Caco-2 (cell line): ENCODE data around the gene ABL2. TPM values are rescaled to one million over a fixed set of nuclear protein-coding genes. Genes with fewer than 3 reads are reported as not detected.

ENCODE experiments used
- BruUV-seq: library from RNA; stranded (reverse); fragments of 400-500 nt; replicated peaks from 2 replicates; lab custom pipeline; 2021; lab: Mats Ljungman, UMichigan
- CTCF ChIA-PET: fragments of 300-600 bp; sonication (Branson Sonifier 250); formaldehyde crosslinking; loops from one replicate; lab custom pipeline; 2022; ENCODE audit warnings: antibody characterized with exemption; lab: Charles Lee
- POLR2A ChIA-PET: fragments of 300-600 bp; sonication (Branson Sonifier 250); formaldehyde crosslinking; loops from one replicate; lab custom pipeline; 2022; ENCODE audit warnings: antibody characterized with exemption; lab: Charles Lee
- DNase-seq, 2 experiments: peaks; one replicate each; pipeline versions ENCODE4 v3.0.0 to v3.0.0-alpha.2; 2020 to 2022
- H3K27me3 ChIP-seq: replicated peaks from 2 replicates; pipeline ENCODE4 v1.6.0; 2011; ENCODE audit warnings: low read length; ENCODE audit not compliant: control insufficient read depth, insufficient read depth
- H3K36me3 ChIP-seq: 2 replicates; pipeline ENCODE4 v1.5.1; 2011; ENCODE audit warnings: low read length; ENCODE audit not compliant: control insufficient read depth, insufficient read depth
- H3K4me1 ChIP-seq: fragments of 250-450 bp; sonication (Bioruptor Pico); 2 replicates; pipeline ENCODE4 v1.5.1; 2020; ENCODE audit warnings: mild to moderate bottlenecking
- H3K4me3 ChIP-seq: 2 replicates; pipeline ENCODE4 v1.5.1; 2011; ENCODE audit warnings: low read depth, mild to moderate bottlenecking, control low read depth, low read length
- H3K9me3 ChIP-seq: fragments of 250-450 bp; sonication (Bioruptor Pico); 2 replicates; pipeline ENCODE4 v1.5.1; 2020; ENCODE audit warnings: mild to moderate bottlenecking, moderate library complexity
- H3K27ac Mint-ChIP-seq: one replicate; pipeline ENCODE4 v1.8.0; 2022; ENCODE audit warnings: mixed read lengths; ENCODE audit not compliant: unreplicated experiment
- H3K27me3 Mint-ChIP-seq: one replicate; pipeline ENCODE4 v1.8.0; 2022; ENCODE audit warnings: mixed read lengths; ENCODE audit not compliant: insufficient read depth, unreplicated experiment
- H3K36me3 Mint-ChIP-seq: one replicate; pipeline ENCODE4 v1.8.0; 2022; ENCODE audit warnings: mild to moderate bottlenecking, mixed read lengths; ENCODE audit not compliant: insufficient read depth, unreplicated experiment
- H3K4me1 Mint-ChIP-seq: one replicate; pipeline ENCODE4 v1.8.0; 2022; ENCODE audit warnings: low read depth, mixed read lengths; ENCODE audit not compliant: unreplicated experiment
- H3K4me3 Mint-ChIP-seq: one replicate; pipeline ENCODE4 v1.8.0; 2022; ENCODE audit warnings: mild to moderate bottlenecking, moderate library complexity, mixed read lengths; ENCODE audit not compliant: unreplicated experiment
- H3K9me3 Mint-ChIP-seq: one replicate; pipeline ENCODE4 v1.8.0; 2022; ENCODE audit warnings: mixed read lengths; ENCODE audit not compliant: unreplicated experiment
- intact Hi-C: fragments of 100-400 bp; cut with micrococcal nuclease; formaldehyde crosslinking; loops from one replicate; pipeline ENCODE4 v1.10.0; 2022; ENCODE audit not compliant: unreplicated experiment
- total RNA-seq: library from RNA; stranded (reverse); gene quantifications from 2 replicates; pipeline ENCODE4 v1.2.3, GENCODE V29; 2022
- TF ChIP-seq, protein P1 (sequence below), 2 experiments: fragments of 200-600 bp in 1 of 2; IDR thresholded peaks; 1 replicate in 1 of 2; 2 replicates in 1 of 2; pipeline versions ENCODE4 v1.5.1 to v1.8.0; 2011 to 2022; ENCODE audit warnings: antibody characterized with exemption in 1 of 2, control low read depth in 1 of 2, inconsistent platforms in 1 of 2, low read depth in 1 of 2, low read length in 1 of 2, mild to moderate bottlenecking in 1 of 2, moderate library complexity in 1 of 2; ENCODE audit not compliant: insufficient read depth in 1 of 2, severe bottlenecking in 1 of 2, unreplicated experiment in 1 of 2

Gene ABL2
- total RNA-seq, 1 experiment from 2014 or later: 21.6 TPM

GRCh38 chr1:179167418-179167777 lies 62.1 kb downstream of the ABL2 start:
- H3K27me3 ChIP-seq: no peaks in the 10 kb centered on the region
- no peak for DNase-seq
- no peak overlapping the region for H3K27ac Mint-ChIP-seq
- H3K4me3 ChIP-seq: no peak overlapping the region
- intact Hi-C loops: no loop called here
- POLR2A ChIA-PET: no interaction called here
- H3K4me3 Mint-ChIP-seq: no peak overlapping the region
- BruUV-seq: no TSS peak
- no peaks in the 10 kb centered on the region for H3K36me3 ChIP-seq
- TF ChIP-seq, protein P1, sequence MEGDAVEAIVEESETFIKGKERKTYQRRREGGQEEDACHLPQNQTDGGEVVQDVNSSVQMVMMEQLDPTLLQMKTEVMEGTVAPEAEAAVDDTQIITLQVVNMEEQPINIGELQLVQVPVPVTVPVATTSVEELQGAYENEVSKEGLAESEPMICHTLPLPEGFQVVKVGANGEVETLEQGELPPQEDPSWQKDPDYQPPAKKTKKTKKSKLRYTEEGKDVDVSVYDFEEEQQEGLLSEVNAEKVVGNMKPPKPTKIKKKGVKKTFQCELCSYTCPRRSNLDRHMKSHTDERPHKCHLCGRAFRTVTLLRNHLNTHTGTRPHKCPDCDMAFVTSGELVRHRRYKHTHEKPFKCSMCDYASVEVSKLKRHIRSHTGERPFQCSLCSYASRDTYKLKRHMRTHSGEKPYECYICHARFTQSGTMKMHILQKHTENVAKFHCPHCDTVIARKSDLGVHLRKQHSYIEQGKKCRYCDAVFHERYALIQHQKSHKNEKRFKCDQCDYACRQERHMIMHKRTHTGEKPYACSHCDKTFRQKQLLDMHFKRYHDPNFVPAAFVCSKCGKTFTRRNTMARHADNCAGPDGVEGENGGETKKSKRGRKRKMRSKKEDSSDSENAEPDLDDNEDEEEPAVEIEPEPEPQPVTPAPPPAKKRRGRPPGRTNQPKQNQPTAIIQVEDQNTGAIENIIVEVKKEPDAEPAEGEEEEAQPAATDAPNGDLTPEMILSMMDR (IDR thresholded peaks at IDR 0.05; ENCODE audit: insufficient read depth in 1 of 2, low read depth in 1 of 2, low read length in 1 of 2, severe bottlenecking in 1 of 2, unreplicated experiment in 1 of 2): no peak
- no peaks in the 10 kb centered on the region for H3K9me3 Mint-ChIP-seq
- H3K9me3 ChIP-seq: no peaks in the 10 kb centered on the region
- H3K4me1 Mint-ChIP-seq: peaks cover 22% of the 10 kb centered on the region
- H3K27me3 Mint-ChIP-seq: no peaks in the 10 kb centered on the region
- no peaks in the 10 kb centered on the region for H3K36me3 Mint-ChIP-seq
- H3K4me1 ChIP-seq: peaks cover 34% of the 10 kb centered on the region
- CTCF ChIA-PET: no interaction called here

DNA sequence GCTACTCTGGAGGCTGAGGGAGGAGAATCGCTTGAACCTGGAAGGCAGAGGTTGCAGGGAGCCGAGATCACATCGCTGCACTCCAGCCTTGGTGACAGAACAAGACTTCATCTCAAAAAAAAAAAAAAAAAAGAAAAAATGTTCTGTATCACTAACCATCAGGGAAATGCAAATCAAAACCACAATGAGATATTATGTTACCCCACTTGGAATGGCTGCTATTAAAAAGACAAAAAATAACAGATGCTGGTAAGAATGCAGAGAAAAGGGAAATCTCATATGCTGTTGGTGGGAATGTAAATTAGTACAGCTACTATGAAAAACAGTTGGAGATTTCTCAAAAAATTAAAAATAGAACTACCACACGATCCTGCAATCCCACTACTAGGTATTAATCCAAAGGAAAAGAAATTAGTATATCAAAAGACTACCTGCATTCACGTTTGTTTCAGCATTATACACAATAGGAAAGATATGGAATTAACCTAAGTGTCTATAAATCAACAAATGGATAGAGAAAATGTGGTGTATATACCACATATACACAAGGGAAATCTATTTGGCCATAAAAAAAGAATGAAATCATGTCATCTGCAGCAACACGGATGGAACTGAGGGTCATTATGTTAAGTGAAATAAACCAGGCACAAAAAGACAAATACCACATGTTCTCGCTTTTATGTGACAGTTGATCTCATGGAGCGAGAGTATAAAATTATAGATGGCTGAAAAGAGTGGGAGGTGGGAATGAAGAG lies 62.6 kb downstream of the ABL2 start:
- no peak overlapping the region for H3K4me3 ChIP-seq
- no peak overlapping the region for H3K4me3 Mint-ChIP-seq
- peaks cover 22% of the 10 kb centered on the region for H3K4me1 Mint-ChIP-seq
- BruUV-seq: no TSS peak
- no peak overlapping the region for H3K27ac Mint-ChIP-seq
- ChIA-PET CTCF (no interaction called here), POLR2A (no interaction called here)
- no peaks in the 10 kb centered on the region for H3K9me3 Mint-ChIP-seq
- no peaks in the 10 kb centered on the region for H3K27me3 ChIP-seq
- H3K4me1 ChIP-seq: peaks cover 34% of the 10 kb centered on the region
- intact Hi-C loops: no loop called here
- no peaks in the 10 kb centered on the region for H3K36me3 ChIP-seq
- H3K27me3 Mint-ChIP-seq: no peaks in the 10 kb centered on the region
- no peaks in the 10 kb centered on the region for H3K9me3 ChIP-seq
- TF ChIP-seq, protein P1 (IDR thresholded peaks at IDR 0.05; ENCODE audit: insufficient read depth in 1 of 2, low read depth in 1 of 2, low read length in 1 of 2, severe bottlenecking in 1 of 2, unreplicated experiment in 1 of 2): no peak
- no peak for DNase-seq
- no peaks in the 10 kb centered on the region for H3K36me3 Mint-ChIP-seq

GRCh38 chr1:179164494-179164893 lies 65.0 kb downstream of the ABL2 start:
- Mint-ChIP-seq H3K36me3 (no peaks in the 10 kb centered on the region), H3K4me3 (no peak overlapping the region), H3K9me3 (no peaks in the 10 kb centered on the region), H3K27me3 (no peaks in the 10 kb centered on the region), H3K27ac (no peak overlapping the region), H3K4me1 (peaks cover 22% of the 10 kb centered on the region)
- peak; percentile 41 to 48 for DNase-seq
- no TSS peak for BruUV-seq
- ChIA-PET POLR2A (interaction anchor here (0.6 kb wide), 1 partner anchor 157 kb away, joined by 3 read pairs; no protein-coding TSS in a partner anchor), CTCF (no interaction called here)
- Histone ChIP-seq H3K27me3 (no peaks in the 10 kb centered on the region), H3K4me1 (peaks cover 34% of the 10 kb centered on the region), H3K9me3 (no peaks in the 10 kb centered on the region), H3K36me3 (no peaks in the 10 kb centered on the region), H3K4me3 (no peak overlapping the region)
- TF ChIP-seq, protein P1 (IDR thresholded peaks at IDR 0.05; ENCODE audit: insufficient read depth in 1 of 2, low read depth in 1 of 2, low read length in 1 of 2, severe bottlenecking in 1 of 2, unreplicated experiment in 1 of 2): no peak
- intact Hi-C loops: loop anchor here (1.0 kb wide), 1 partner anchor 12 kb away; no protein-coding TSS in a partner anchor
